Esophagus squamous epithelium (tissue), 5 donors: ENCODE measurements around the gene ITGA6. TPM values are rescaled to one million over a fixed set of nuclear protein-coding genes. Genes with fewer than 3 reads are reported as not detected.
A peak's percentile ranks its signal among the peaks of the same experiment; 100 is the strongest.

Source experiments
- DNase-seq: peaks from one replicate; lab custom pipeline; 2025; lab: John Stamatoyannopoulos, UW
- H3K27ac ChIP-seq, 4 donors: fragments of 200-600 bp; sonication (generic); one replicate each; pipeline ENCODE4 v1.5.1; 2016 to 2019; ENCODE audit warnings: mild to moderate bottlenecking in 1 of 4
- H3K27me3 ChIP-seq, 4 donors: fragments of 200-600 bp; sonication (generic); 1 replicate in 3 of 4; 2 replicates in 1 of 4; pipeline versions ENCODE4 v1.5.1 to v1.6.0; 2017 to 2021; ENCODE audit warnings: antibody characterized with exemption in 1 of 4
- H3K36me3 ChIP-seq, 3 donors: fragments of 200-600 bp; sonication (generic); one replicate each; pipeline ENCODE4 v1.5.1; 2016 to 2019
- H3K4me1 ChIP-seq, 3 donors: fragments of 200-600 bp; sonication (generic); one replicate each; pipeline ENCODE4 v1.5.1; 2017 to 2019
- H3K4me3 ChIP-seq, 4 donors: fragments of 200-600 bp; sonication (generic); 1 replicate in 3 of 4; 2 replicates in 1 of 4; pipeline ENCODE4 v1.5.1; 2016 to 2019; ENCODE audit warnings: mild to moderate bottlenecking in 2 of 4, moderate library complexity in 1 of 4
- H3K9me3 ChIP-seq, 3 donors: fragments of 200-600 bp; sonication (generic); one replicate each; pipeline ENCODE4 v1.5.1; 2016 to 2019
- CTCF ChIP-seq, 6 experiments: fragments of 450-650 bp in 4 of 6; fragments of 200-600 bp in 2 of 6; sonication (generic) in 2 of 6; IDR thresholded peaks; one replicate each; pipeline ENCODE4 v1.5.1; 2016 to 2019; ENCODE audit warnings: antibody characterized with exemption in 6 of 6, mild to moderate bottlenecking in 4 of 6, moderate library complexity in 4 of 6
- POLR2A ChIP-seq, 4 donors: fragments of 450-650 bp; IDR thresholded peaks; one replicate each; pipeline ENCODE4 v1.6.1; 2017; ENCODE audit warnings: antibody characterized with exemption in 4 of 4, mild to moderate bottlenecking in 4 of 4, moderate library complexity in 3 of 4
- WGBS, 2 donors: methylation state at CpG; one replicate each; pipeline ENCODE4 v1.1.5; 2018; 5-methylcytosine and 5-hydroxymethylcytosine counted together
- intact Hi-C: fragments of 100-400 bp; cut with DNase I; formaldehyde crosslinking; loops from one replicate; pipeline ENCODE4 v1.15.0; 2022
- total RNA-seq, 4 donors: library from RNA; depleted of rRNA; stranded (reverse); fragments of >200 nt; gene quantifications; one replicate each; pipeline ENCODE4 v1.1.0, GENCODE V29; 2016
- donor health status: DM: yes; HTN: yes; CAD: no.

Gene ITGA6
- total RNA-seq, 4 donors from 2014 or later: 60.0 to 164 (median 105) TPM

GRCh38 chr2:172430027-172430426 is 2.6 kb downstream of the ITGA6 start:
- H3K36me3 ChIP-seq: no peaks in the 10 kb centered on the region
- TF ChIP-seq CTCF (IDR thresholded peaks at IDR 0.05) (no peak), POLR2A (IDR thresholded peaks at IDR 0.05) (no peak)
- peak overlapping the region; percentile 55 to 88 (median 68) for H3K4me3 ChIP-seq
- DNase-seq: no peak
- peak overlapping the region; percentile 83 to 96 (median 92) for H3K27ac ChIP-seq
- H3K4me1 ChIP-seq: peaks cover 5 to 86% (median 26%) of the 10 kb centered on the region in 3 donors
- 21 to 50% methylated on average over 1 of the region's 1 CpG for WGBS, 2 donors
- intact Hi-C loops: no loop called here
- peaks cover 0 to 40% (median 0%) of the 10 kb centered on the region in 4 donors for H3K27me3 ChIP-seq
- no peaks in the 10 kb centered on the region for H3K9me3 ChIP-seq

- Histone ChIP-seq H3K4me1 (peaks cover 5 to 93% (median 31%) of the 10 kb centered on the region in 3 donors), H3K4me3 (peak overlapping the region in 3 of 4 donors; percentile 4 to 88 (median 80)), H3K36me3 (no peaks in the 10 kb centered on the region), H3K27ac (peak overlapping the region; percentile 13 to 96 (median 88)), H3K9me3 (no peaks in the 10 kb centered on the region), H3K27me3 (peaks cover 0 to 40% (median 0%) of the 10 kb centered on the region in 4 donors)
- TF ChIP-seq POLR2A (IDR thresholded peaks at IDR 0.05): no peak
- TF ChIP-seq CTCF (IDR thresholded peaks at IDR 0.05): no peak
- intact Hi-C loops: no loop called here
- DNase-seq: no peak
- 44 to 48% methylated on average over 3 of the region's 3 CpGs for WGBS, 2 donors
These were observed 3.3 kb downstream of the ITGA6 start for GRCh38 chr2:172430678-172431077.

- 17 to 27% methylated on average over 4 of the region's 4 CpGs for WGBS, 2 donors
These were observed 4.1 kb downstream of the ITGA6 start for GRCh38 chr2:172431463-172431862.

GRCh38 chr2:172431993-172432392 is 4.6 kb downstream of the ITGA6 start:
- H3K27ac ChIP-seq: peak overlapping the region; percentile 52 to 96 (median 88)

More at GRCh38 chr2:172431463-172431862, 4.1 kb downstream of the ITGA6 start:
- Histone ChIP-seq H3K27ac (peak overlapping the region in 3 of 4 donors; percentile 83 to 96 (median 94)), H3K27me3 (peaks cover 0 to 33% (median 0%) of the 10 kb centered on the region in 4 donors), H3K9me3 (no peaks in the 10 kb centered on the region), H3K4me1 (peaks cover 5 to 100% (median 36%) of the 10 kb centered on the region in 3 donors), H3K36me3 (no peaks in the 10 kb centered on the region), H3K4me3 (peak overlapping the region in 1 of 4 donors; percentile 88)
- DNase-seq: no peak
- no peak for TF ChIP-seq CTCF (IDR thresholded peaks at IDR 0.05)
- TF ChIP-seq POLR2A (IDR thresholded peaks at IDR 0.05): no peak
- intact Hi-C loops: no loop called here

More at GRCh38 chr2:172431993-172432392, 4.6 kb downstream of the ITGA6 start:
- 71 to 78% methylated on average over 2 of the region's 2 CpGs for whole genome bisulfite sequencing, 2 donors
- Histone ChIP-seq H3K27me3 (peaks cover 0 to 28% (median 0%) of the 10 kb centered on the region in 4 donors), H3K36me3 (no peaks in the 10 kb centered on the region), H3K9me3 (no peaks in the 10 kb centered on the region), H3K4me3 (peak overlapping the region in 1 of 4 donors; percentile 25), H3K4me1 (peaks cover 7 to 100% (median 36%) of the 10 kb centered on the region in 3 donors)
- TF ChIP-seq CTCF (IDR thresholded peaks at IDR 0.05): no peak
- TF ChIP-seq POLR2A (IDR thresholded peaks at IDR 0.05): no peak
- DNase-seq: no peak
- intact Hi-C loops: no loop called here
